Parathyroid adenoma (tissue), 2 donors: ENCODE measurements around the gene RDH13.

ENCODE experiments used
- H2AFZ ChIP-seq: fragments of 300-600 bp; sonication (generic); one replicate; pipeline ENCODE4 v1.7.0; 2017; ENCODE audit warnings: antibody characterized with exemption, mild to moderate bottlenecking
- H3K27ac ChIP-seq: fragments of 300-600 bp; sonication (generic); one replicate; pipeline ENCODE4 v1.7.0; 2017
- H3K27me3 ChIP-seq: fragments of 300-600 bp; sonication (generic); one replicate; pipeline ENCODE4 v1.7.0; 2017; ENCODE audit warnings: low read length; ENCODE audit not compliant: control insufficient read depth, insufficient read depth
- H3K36me3 ChIP-seq: fragments of 300-600 bp; sonication (generic); one replicate; pipeline ENCODE4 v1.7.0; 2017; ENCODE audit warnings: low read length; ENCODE audit not compliant: control insufficient read depth, insufficient read depth
- H3K4me1 ChIP-seq: fragments of 300-600 bp; sonication (generic); one replicate; pipeline ENCODE4 v1.7.0; 2017; ENCODE audit warnings: control low read depth
- H3K4me2 ChIP-seq: fragments of 300-600 bp; sonication (generic); one replicate; pipeline ENCODE4 v1.7.0; 2017; ENCODE audit warnings: low read length
- H3K4me3 ChIP-seq: fragments of 300-600 bp; sonication (generic); one replicate; pipeline ENCODE4 v1.7.0; 2017; ENCODE audit warnings: low read depth, low read length
- H3K79me2 ChIP-seq: fragments of 300-600 bp; sonication (generic); one replicate; pipeline ENCODE4 v1.7.0; 2017; ENCODE audit warnings: control low read depth
- H3K9ac ChIP-seq: fragments of 300-600 bp; sonication (generic); one replicate; pipeline ENCODE4 v1.7.0; 2017; ENCODE audit warnings: mild to moderate bottlenecking
- H3K9me3 ChIP-seq: fragments of 300-600 bp; sonication (generic); one replicate; pipeline ENCODE4 v1.7.0; 2017; ENCODE audit warnings: low read length; ENCODE audit not compliant: control insufficient read depth
- CTCF ChIP-seq: fragments of 300-600 bp; sonication (generic); IDR thresholded peaks from one replicate; pipeline ENCODE4 v1.7.0; 2017; ENCODE audit warnings: antibody characterized with exemption, mild to moderate bottlenecking
- donor health status: primary hyperparathyroidism.

RDH13 gene

DNA sequence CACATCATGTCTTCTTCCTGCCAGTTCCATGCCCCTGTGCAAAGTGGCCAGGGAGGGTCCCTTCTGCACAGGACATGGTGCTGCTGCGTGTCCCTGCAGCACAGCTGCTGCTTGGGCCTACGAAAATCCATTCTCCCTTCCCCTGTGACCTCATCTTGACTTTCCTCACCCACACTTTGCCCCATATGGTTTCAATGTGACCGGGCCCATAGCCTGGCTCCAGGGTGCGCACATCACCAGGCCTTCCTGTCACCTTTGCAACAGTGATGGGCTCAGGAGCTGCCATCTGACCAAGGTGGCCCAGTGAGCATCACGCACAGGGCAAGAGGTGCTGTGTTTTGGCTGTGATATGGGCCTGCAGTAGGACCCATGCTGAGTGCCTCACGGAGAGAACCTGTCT lies 43.6 kb upstream of the RDH13 start:
- H2AFZ ChIP-seq: no peak overlapping the region
- no peak for TF ChIP-seq CTCF
- peaks cover 14% of the 10 kb centered on the region for H3K79me2 ChIP-seq
- H3K4me3 ChIP-seq: no peak overlapping the region
- H3K27me3 ChIP-seq: no peaks in the 10 kb centered on the region
- H3K4me2 ChIP-seq: no peak overlapping the region
- H3K9me3 ChIP-seq: no peaks in the 10 kb centered on the region
- no peaks in the 10 kb centered on the region for H3K4me1 ChIP-seq
- H3K9ac ChIP-seq: no peak overlapping the region
- H3K27ac ChIP-seq: no peak overlapping the region
- no peaks in the 10 kb centered on the region for H3K36me3 ChIP-seq

DNA sequence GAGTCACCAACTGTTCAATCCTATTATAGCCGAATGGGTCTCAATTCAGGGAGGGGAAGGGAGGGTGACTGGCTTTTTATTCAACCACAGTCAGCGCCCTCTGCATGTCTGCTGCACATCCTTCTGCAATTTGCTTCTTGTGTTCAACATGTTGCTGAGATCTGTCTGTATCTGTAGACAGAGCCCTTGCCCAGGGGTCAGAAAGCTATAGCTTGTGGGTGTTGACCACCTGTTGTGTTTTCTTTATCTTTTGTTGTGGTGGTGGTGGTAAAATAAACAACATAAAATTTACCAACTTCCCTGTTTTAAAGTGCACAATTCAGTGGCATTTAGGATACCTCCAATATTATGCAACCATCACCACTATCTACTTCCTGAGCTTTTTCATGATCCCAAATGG lies 42.3 kb upstream of the RDH13 start:
- no peak overlapping the region for H2AFZ ChIP-seq
- no peaks in the 10 kb centered on the region for H3K4me1 ChIP-seq
- no peak overlapping the region for H3K4me2 ChIP-seq
- H3K9ac ChIP-seq: no peak overlapping the region
- no peaks in the 10 kb centered on the region for H3K9me3 ChIP-seq
- H3K27ac ChIP-seq: no peak overlapping the region
- H3K4me3 ChIP-seq: no peak overlapping the region
- no peaks in the 10 kb centered on the region for H3K27me3 ChIP-seq
- no peak for TF ChIP-seq CTCF
- no peaks in the 10 kb centered on the region for H3K36me3 ChIP-seq
- H3K79me2 ChIP-seq: peaks cover 23% of the 10 kb centered on the region

- Histone ChIP-seq H3K27me3 (no peaks in the 10 kb centered on the region), H3K9ac (no peak overlapping the region), H3K27ac (no peak overlapping the region), H3K36me3 (no peaks in the 10 kb centered on the region), H3K4me2 (no peak overlapping the region), H3K79me2 (peaks cover 31% of the 10 kb centered on the region), H3K9me3 (no peaks in the 10 kb centered on the region), H2AFZ (no peak overlapping the region), H3K4me1 (no peaks in the 10 kb centered on the region), H3K4me3 (no peak overlapping the region)
- no peak for TF ChIP-seq CTCF
These were observed 40.2 kb upstream of the RDH13 start for GRCh38 chr19:55103190-55103589.

- no peak overlapping the region for H3K9ac ChIP-seq
These were observed 38.3 kb upstream of the RDH13 start for GRCh38 chr19:55101261-55101660.

More at GRCh38 chr19:55101261-55101660, 38.3 kb upstream of the RDH13 start:
- Histone ChIP-seq H2AFZ (no peak overlapping the region), H3K36me3 (no peaks in the 10 kb centered on the region), H3K27me3 (no peaks in the 10 kb centered on the region), H3K27ac (no peak overlapping the region), H3K79me2 (peaks cover 30% of the 10 kb centered on the region), H3K9me3 (no peaks in the 10 kb centered on the region), H3K4me3 (no peak overlapping the region), H3K4me1 (no peaks in the 10 kb centered on the region), H3K4me2 (no peak overlapping the region)
- TF ChIP-seq CTCF: no peak
